WTC11 (cell line): Measurements from ENCODE around the gene EME1. TPM values are rescaled to one million over a fixed set of nuclear protein-coding genes. Genes with fewer than 3 reads are reported as not detected.

Experiments
- ATAC-seq: fragments of 200-7000 bp; cut with Tn5 transposase; 2 replicates; pipeline ENCODE4 v1.10.0; 2021; ENCODE audit warnings: mild to moderate bottlenecking, moderate library complexity
- CTCF ChIA-PET: fragments of 300-600 bp; sonication (Branson Sonifier 250); formaldehyde crosslinking; loops from one replicate; lab custom pipeline; 2021; ENCODE audit warnings: antibody characterized with exemption; lab: Charles Lee
- POLR2A ChIA-PET: fragments of 350-600 bp; sonication (Branson Sonifier 250); formaldehyde crosslinking; loops from one replicate; lab custom pipeline; 2021; ENCODE audit warnings: antibody characterized with exemption; lab: Charles Lee
- DNase-seq: peaks from one replicate; pipeline ENCODE4 v3.0.0; 2021; ENCODE audit warnings: low spot score
- H3K27ac Mint-ChIP-seq: 2 replicates; pipeline ENCODE4 v1.8.0; 2021; ENCODE audit warnings: mixed read lengths
- H3K27me3 Mint-ChIP-seq: 2 replicates; pipeline ENCODE4 v1.8.0; 2021; ENCODE audit warnings: low read depth, mild to moderate bottlenecking, moderate library complexity, mixed read lengths
- H3K36me3 Mint-ChIP-seq: 2 replicates; pipeline ENCODE4 v1.8.0; 2021; ENCODE audit warnings: mixed read lengths
- H3K4me1 Mint-ChIP-seq: 2 replicates; pipeline ENCODE4 v1.8.0; 2022; ENCODE audit warnings: mixed read lengths
- H3K4me3 Mint-ChIP-seq: 2 replicates; pipeline ENCODE4 v1.8.0; 2021; ENCODE audit warnings: mild to moderate bottlenecking, moderate library complexity, mixed read lengths
- H3K9me3 Mint-ChIP-seq: 2 replicates; pipeline ENCODE4 v1.8.0; 2021; ENCODE audit warnings: mixed read lengths
- CREM ChIP-seq: sonication (generic); formaldehyde crosslinking; IDR thresholded peaks from 2 replicates; pipeline ENCODE4 v1.8.1; 2022; ENCODE audit warnings: mild to moderate bottlenecking, missing genetic modification reagents, moderate library complexity
- FOXJ3 ChIP-seq: sonication (generic); formaldehyde crosslinking; IDR thresholded peaks from 2 replicates; pipeline ENCODE4 v1.9.0; 2021; ENCODE audit warnings: missing genetic modification reagents, mild to moderate bottlenecking, borderline replicate concordance
- HMGXB4 ChIP-seq: sonication (generic); formaldehyde crosslinking; IDR thresholded peaks from 2 replicates; pipeline ENCODE4 v1.8.1; 2023; ENCODE audit warnings: mild to moderate bottlenecking, moderate library complexity, missing genetic modification reagents
- ZNF121 ChIP-seq: sonication (generic); formaldehyde crosslinking; IDR thresholded peaks from 2 replicates; pipeline ENCODE4 v1.8.0; 2023; ENCODE audit warnings: missing genetic modification reagents
- ZNF138 ChIP-seq: sonication (generic); formaldehyde crosslinking; conservative IDR thresholded peaks from 2 replicates; pipeline ENCODE4 v1.8.1; 2022; ENCODE audit warnings: mild to moderate bottlenecking, moderate library complexity, missing genetic modification reagents
- total RNA-seq: library from RNA; stranded (reverse); gene quantifications from 3 replicates; pipeline ENCODE4 v1.2.3, GENCODE V29; 2021
- TF ChIP-seq, protein P1 (sequence below): sonication (generic); formaldehyde crosslinking; IDR thresholded peaks from 2 replicates; pipeline ENCODE4 v1.8.0; 2023; ENCODE audit warnings: missing genetic modification reagents, mild to moderate bottlenecking, borderline replicate concordance
- TF ChIP-seq, protein P2 (sequence below): sonication (generic); formaldehyde crosslinking; IDR thresholded peaks from 2 replicates; pipeline ENCODE4 v1.8.1; 2023; ENCODE audit warnings: mild to moderate bottlenecking, missing genetic modification reagents, borderline replicate concordance
- TF ChIP-seq, protein P3 (sequence below): sonication (generic); formaldehyde crosslinking; IDR thresholded peaks from 2 replicates; pipeline ENCODE4 v1.8.0; 2022; ENCODE audit warnings: mild to moderate bottlenecking, missing genetic modification reagents

EME1 gene
- total RNA-seq, 1 experiment from 2014 or later, result 24.9 TPM

- TF ChIP-seq, protein P1, sequence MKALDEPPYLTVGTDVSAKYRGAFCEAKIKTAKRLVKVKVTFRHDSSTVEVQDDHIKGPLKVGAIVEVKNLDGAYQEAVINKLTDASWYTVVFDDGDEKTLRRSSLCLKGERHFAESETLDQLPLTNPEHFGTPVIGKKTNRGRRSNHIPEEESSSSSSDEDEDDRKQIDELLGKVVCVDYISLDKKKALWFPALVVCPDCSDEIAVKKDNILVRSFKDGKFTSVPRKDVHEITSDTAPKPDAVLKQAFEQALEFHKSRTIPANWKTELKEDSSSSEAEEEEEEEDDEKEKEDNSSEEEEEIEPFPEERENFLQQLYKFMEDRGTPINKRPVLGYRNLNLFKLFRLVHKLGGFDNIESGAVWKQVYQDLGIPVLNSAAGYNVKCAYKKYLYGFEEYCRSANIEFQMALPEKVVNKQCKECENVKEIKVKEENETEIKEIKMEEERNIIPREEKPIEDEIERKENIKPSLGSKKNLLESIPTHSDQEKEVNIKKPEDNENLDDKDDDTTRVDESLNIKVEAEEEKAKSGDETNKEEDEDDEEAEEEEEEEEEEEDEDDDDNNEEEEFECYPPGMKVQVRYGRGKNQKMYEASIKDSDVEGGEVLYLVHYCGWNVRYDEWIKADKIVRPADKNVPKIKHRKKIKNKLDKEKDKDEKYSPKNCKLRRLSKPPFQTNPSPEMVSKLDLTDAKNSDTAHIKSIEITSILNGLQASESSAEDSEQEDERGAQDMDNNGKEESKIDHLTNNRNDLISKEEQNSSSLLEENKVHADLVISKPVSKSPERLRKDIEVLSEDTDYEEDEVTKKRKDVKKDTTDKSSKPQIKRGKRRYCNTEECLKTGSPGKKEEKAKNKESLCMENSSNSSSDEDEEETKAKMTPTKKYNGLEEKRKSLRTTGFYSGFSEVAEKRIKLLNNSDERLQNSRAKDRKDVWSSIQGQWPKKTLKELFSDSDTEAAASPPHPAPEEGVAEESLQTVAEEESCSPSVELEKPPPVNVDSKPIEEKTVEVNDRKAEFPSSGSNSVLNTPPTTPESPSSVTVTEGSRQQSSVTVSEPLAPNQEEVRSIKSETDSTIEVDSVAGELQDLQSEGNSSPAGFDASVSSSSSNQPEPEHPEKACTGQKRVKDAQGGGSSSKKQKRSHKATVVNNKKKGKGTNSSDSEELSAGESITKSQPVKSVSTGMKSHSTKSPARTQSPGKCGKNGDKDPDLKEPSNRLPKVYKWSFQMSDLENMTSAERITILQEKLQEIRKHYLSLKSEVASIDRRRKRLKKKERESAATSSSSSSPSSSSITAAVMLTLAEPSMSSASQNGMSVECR (CRISPR knock-in tag), result no peak
- TF ChIP-seq, protein P2, sequence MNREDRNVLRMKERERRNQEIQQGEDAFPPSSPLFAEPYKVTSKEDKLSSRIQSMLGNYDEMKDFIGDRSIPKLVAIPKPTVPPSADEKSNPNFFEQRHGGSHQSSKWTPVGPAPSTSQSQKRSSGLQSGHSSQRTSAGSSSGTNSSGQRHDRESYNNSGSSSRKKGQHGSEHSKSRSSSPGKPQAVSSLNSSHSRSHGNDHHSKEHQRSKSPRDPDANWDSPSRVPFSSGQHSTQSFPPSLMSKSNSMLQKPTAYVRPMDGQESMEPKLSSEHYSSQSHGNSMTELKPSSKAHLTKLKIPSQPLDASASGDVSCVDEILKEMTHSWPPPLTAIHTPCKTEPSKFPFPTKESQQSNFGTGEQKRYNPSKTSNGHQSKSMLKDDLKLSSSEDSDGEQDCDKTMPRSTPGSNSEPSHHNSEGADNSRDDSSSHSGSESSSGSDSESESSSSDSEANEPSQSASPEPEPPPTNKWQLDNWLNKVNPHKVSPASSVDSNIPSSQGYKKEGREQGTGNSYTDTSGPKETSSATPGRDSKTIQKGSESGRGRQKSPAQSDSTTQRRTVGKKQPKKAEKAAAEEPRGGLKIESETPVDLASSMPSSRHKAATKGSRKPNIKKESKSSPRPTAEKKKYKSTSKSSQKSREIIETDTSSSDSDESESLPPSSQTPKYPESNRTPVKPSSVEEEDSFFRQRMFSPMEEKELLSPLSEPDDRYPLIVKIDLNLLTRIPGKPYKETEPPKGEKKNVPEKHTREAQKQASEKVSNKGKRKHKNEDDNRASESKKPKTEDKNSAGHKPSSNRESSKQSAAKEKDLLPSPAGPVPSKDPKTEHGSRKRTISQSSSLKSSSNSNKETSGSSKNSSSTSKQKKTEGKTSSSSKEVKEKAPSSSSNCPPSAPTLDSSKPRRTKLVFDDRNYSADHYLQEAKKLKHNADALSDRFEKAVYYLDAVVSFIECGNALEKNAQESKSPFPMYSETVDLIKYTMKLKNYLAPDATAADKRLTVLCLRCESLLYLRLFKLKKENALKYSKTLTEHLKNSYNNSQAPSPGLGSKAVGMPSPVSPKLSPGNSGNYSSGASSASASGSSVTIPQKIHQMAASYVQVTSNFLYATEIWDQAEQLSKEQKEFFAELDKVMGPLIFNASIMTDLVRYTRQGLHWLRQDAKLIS (CRISPR knock-in tag), result no peak
- TF ChIP-seq HMGXB4 (CRISPR knock-in tag), result 0 out of 2 replicates have a peak, but pooled peaks have one; percentile 31
- no peak for TF ChIP-seq CREM (CRISPR knock-in tag)
- no peak for TF ChIP-seq FOXJ3 (CRISPR knock-in tag)
- TF ChIP-seq, protein P3, sequence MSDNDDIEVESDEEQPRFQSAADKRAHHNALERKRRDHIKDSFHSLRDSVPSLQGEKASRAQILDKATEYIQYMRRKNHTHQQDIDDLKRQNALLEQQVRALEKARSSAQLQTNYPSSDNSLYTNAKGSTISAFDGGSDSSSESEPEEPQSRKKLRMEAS (CRISPR knock-in tag), result peak; percentile 14; the same call in 1 of the 2 replicates
- TF ChIP-seq, all 79 proteins: peak for 3
Measured at GRCh38 chr17:50361561-50362480, 11.2 kb upstream of the EME1 start (continued).

- no peak overlapping the region for H3K27ac Mint-ChIP-seq
- DNase-seq (no peak), ATAC-seq (no peak)
- H3K27me3 Mint-ChIP-seq, result no peaks in the 10 kb centered on the region
- H3K4me3 Mint-ChIP-seq, result no peak overlapping the region
- ChIA-PET POLR2A (interaction anchor here (0.6 to 2.3 kb wide), 2 partner anchors 15 to 17 kb away, joined by 3 to 7 read pairs; no protein-coding TSS in a partner anchor), CTCF (interaction anchor here (0.6 to 6.9 kb wide), 53 partner anchors 9 to 546 kb away, joined by 3 to 108 read pairs (median 4); partner anchors contain the start of genes COL1A1, EME1, ITGA3 and LRRC59)
- no peaks in the 10 kb centered on the region for H3K9me3 Mint-ChIP-seq
- peaks cover 15% of the 10 kb centered on the region for H3K36me3 Mint-ChIP-seq
- H3K4me1 Mint-ChIP-seq, result peaks cover 36% of the 10 kb centered on the region
- 0 out of 2 replicates have a peak, but pooled peaks have one; percentile 24 for TF ChIP-seq ZNF121 (CRISPR knock-in tag)
- TF ChIP-seq ZNF138 (CRISPR knock-in tag), result no peak
Measured at GRCh38 chr17:50362661-50363060, 10.4 kb upstream of the EME1 start.
